HG03039 (cell line): ENCODE measurements around the gene UGT1A3.

ENCODE experiments used
- ATAC-seq: cut with Tn5 transposase; IDR thresholded peaks from one replicate; pipeline ENCODE4 v1.9.1; 2021; ENCODE audit warnings: mild to moderate bottlenecking, moderate library complexity; ENCODE audit not compliant: unreplicated experiment

UGT1A3 gene

DNA sequence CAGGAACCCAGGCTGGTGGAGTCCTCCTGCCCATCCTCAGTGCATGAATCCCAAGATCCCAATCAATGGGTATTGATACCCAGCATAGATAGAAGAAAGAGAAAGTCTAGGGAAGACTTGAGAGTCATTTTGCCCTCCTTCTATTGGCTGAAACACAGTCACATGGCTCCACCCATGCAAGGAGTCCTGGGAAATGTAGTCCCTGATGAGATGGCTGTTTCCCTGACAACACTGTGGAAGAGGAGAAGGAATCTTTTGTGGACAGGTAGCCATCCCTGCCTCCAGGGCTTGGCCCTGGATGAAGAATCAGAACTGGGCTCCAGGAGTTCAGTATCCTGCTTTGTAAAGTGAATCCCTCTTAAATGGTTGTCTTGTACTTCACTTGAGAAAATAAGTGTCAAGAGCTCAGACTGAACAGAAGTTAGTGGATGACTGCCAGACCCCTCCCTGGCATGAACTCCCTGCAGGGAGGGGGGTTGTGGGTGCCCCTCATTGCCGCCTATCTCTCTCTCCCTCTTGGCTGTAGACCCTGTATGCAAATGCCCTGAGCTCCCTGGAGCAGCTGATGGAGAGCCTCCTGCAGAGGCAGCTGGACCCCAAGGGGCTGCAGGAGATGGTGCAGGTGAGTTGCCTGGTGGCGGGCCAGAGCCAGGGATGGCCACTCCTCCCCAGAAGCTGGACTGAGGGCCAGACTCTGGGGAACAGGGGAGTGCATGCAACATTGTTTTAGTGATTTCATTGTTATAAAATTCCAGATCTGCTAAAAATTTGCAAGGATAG is 85.4 kb downstream of the UGT1A3 start:
- no peak for ATAC-seq

DNA sequence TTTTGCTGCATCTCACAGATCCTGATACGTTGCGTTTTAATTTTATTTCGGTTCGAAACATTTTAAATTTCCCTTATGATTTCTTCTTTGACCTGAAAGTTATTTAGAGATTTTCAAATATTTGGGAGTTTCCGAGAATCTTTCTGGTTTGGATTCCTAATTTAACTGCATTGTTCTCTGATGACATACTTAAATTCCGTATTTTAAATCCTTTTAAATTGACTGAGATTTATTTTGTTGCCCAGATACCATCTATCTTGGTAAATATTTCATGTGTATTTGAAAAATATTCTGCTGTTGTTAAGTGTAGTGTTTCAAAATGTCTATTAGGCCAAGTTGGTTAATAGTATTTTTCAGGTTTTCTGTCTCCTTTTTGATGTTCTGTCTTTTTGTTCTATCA is 87.0 kb downstream of the UGT1A3 start:
- ATAC-seq: no peak

DNA sequence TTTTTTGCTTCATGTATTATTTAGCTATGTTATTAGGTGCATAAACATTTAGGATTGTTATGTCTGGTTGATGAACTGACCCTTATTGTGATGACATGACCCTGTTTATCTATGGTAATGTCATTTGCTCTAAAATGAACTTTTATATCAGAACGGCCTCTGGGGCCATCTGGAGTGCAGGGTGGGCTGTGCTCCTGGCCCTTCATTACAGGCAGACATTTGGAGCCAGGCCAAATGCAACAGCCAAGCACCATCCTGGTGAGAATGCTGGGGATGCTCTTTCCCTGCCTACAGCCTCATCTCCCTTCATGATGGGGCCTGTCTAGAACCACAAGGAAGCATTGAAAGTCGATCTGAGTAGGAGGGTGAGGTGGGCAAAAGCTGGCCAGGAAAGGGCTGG is 87.5 kb downstream of the UGT1A3 start:
- no peak for ATAC-seq

DNA sequence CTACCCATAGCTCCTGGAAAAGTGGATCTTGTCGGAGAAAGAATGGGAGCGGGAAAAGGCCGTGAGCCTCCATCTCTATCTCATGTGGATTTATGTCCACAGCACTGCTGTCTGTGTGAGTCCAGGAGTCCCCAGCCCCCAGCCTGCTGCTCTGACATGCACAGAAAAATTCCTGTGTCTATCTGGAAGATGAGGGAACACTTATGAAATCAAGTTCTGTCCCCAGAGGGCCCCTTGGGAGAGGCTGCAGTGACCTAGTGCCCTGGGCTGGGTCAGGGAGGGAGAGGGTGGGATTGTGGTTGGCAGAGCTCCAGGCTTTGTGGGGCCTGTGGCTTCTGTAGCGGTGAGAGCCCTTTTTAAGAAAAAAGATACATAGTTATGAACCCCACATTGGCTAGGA is 87.9 kb downstream of the UGT1A3 start:
- no peak for ATAC-seq

DNA sequence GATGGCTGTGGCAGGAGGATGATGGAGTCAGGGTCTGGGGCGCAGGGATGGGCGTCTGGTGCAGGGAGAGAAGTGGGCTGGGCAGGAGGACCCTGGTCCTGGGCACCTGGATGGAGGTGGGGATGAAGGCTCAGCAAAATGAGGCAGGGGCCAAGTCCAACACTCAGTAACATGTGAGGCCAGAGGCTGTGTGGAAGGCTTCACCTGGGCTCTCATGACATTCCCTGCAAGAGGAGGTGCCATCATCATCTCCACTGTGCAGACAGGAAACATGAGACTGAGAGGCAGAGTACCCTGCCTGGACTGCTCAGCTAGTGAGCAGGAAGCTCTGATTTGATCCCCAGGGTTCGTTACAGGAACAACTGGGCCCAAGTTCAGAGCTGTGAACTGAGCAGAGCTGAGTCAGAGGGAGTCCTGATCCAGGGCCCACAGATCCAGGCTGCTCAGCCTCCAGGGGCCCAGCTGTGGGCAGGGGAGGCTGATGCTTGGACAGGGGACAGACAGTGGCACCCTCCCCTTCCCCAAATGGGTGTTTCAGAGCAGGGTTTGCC is 88.6 kb downstream of the UGT1A3 start:
- ATAC-seq: no peak

DNA sequence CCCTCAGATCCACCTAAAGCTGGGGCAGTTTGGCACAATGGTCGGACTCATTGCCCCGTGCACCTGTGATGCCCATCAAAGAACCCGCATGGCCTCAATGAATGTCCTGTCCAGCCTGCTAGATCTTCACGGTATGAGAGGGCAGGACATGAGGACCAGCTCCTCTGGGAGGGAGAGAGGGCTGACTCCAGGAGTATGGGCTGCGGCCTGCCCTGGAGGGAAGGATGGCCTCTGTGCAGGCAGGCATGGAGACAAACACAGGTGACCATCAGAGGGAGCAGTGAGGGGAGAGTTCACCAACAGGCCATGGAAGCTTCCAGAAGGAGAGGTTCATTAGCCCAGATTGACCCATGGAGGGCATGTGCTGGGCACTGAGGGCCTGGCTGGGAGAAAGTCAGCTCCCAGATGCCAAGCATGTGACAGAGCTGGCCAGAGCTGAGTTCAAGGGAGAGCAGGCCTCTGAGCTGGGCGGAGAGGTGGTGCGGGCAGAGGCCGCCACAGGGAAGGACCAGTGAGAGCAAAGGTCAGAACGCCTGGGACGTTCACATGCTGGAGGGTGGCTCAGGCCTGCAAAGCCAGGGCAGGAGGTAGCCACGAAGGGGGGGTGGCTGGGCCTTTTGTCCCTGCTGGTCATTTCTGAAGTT is 89.3 kb downstream of the UGT1A3 start:
- ATAC-seq: no peak

DNA sequence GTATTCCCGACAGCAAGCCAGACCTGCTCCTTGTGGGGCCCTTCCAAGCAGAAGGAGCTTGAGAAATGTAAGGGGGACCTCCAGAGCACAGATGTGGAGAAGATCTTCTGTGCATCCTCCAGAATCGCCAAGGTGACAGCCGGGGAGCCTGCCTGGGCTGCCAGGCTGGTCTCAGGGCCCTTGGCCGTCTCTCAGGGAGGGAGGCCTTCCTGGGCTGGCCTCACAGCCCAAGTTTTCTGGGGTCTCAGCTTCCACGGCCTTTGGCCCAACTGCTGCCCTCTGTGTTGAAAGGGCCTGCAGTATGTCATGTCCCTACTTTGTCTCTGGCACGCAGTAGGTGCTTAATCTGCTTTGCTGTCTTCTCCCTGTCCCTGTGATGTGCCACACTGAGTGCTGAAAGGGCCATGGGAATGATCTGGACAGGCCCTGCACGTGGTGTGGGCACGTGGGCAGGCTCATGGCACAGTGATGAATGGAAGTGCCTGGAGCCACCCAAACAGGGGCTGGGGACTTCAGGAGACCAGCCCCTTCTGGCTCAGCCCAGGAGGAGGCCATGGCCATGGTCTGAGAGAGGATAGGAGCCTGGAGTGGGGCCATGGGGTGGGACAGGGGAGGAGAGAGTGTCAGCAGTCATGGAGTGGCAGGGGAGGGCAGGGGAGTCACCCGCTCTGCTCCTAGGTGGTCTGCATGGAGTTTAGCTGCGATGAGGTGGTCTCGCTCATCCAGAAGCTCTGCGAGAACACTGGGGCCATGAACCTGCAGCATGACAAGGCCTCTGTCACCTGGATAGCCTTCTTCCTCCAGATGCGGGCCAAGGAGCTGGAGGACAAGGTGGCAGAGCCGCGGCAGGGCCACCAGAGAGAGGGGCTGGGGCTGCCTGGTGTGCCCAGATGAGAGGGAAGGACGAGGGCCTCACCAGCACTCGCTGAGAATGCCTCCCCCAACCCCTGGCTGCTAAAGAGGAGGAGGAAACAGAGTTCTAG is 90.1 kb downstream of the UGT1A3 start:
- no peak for ATAC-seq

DNA sequence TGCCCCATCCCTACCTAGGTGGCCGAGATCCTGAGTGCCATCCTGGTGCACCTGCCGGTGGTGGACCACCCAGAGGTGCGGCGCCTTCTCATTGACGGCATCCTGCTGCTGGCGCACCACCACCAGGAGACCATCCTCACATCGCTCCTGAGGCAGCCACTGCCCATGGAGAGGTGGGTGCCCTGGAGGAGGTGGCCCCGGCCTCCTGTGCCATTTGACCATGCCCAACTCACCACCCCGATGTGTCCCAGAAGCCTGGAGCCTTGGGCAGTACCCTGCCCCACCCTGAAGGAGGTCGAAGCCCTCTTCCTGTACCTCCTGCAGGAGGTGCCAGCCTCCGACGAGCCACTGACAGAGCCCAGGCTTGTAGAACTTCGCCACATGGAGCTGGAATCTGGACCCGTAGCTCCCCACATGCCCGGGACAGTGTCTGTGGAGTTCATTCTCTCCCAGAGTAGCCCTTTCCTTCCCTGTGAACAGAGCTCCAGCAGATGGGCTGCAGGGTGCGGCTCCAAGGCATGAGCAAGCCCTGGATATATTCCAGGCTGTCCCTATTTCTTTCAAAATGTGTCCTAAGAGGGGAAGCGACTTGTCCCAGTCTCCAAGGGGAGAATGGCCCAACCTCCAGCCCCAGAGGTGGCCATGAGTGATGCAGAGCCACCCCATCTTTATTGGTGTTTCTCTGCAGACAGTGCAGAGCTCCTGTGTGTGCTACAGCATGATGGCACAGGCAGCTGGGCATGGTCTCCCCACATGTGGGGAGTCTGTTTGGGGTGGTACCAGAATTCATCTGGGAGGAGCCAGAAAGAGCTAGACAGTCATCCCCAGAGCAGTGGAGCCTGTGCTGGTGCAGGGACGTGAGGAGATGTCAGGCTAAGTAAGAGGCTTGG is 91.3 kb downstream of the UGT1A3 start:
- no peak for ATAC-seq

DNA sequence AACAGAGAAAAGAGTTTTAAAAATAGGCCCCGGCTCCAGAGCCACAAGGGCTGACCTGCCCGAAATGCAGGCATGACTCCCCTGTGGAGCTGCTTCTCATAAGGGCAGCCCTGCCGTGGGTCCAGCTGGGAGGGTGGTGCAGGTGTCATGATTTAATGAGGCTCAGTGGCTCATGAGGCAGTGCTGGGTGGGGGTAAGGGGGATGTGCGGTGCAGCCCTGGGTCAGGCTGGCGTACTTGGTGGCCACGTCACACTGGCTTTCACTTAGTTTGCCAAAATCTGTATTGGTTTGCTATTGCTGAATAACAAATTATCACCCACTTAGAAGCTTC is 91.9 kb downstream of the UGT1A3 start:
- no peak for ATAC-seq

DNA sequence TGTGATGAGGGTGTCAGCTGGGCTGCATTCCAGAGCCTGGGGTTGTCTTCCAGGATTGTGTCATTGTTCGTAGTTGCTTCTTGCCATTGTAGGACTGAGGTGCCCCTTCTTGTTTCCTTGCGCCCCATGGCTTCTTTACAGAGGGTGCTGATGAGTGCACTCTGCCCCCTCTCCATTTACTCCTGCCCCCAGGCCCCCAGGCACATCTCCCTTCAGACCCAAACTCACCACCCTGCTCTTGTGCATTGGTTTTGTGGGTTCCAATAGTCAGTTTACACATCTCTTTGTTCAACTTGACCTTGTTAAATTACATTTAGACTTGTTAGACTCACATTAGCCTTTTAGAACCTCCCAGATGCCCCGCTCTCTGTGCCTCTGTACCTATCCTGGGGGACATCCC is 92.4 kb downstream of the UGT1A3 start:
- ATAC-seq: no peak

DNA sequence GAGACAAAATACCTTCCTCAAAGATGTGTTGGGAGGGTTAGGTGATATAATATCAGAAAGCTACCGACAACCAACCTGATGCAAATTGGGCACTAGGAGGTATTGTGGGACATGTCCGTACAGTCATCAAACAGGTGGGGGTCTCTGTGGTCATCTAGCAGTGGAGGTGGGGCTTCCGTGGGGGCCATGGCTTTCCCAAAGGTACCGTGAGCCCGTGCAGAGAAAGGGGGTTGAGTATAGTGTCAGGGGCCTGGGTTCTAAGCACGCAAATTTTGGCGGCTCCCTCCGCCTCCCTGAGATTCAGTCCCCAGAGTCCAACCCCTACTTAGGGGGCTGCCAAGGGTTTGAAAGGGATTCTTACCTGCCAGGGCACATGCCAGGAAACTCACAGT is 92.9 kb downstream of the UGT1A3 start:
- ATAC-seq: no peak

DNA sequence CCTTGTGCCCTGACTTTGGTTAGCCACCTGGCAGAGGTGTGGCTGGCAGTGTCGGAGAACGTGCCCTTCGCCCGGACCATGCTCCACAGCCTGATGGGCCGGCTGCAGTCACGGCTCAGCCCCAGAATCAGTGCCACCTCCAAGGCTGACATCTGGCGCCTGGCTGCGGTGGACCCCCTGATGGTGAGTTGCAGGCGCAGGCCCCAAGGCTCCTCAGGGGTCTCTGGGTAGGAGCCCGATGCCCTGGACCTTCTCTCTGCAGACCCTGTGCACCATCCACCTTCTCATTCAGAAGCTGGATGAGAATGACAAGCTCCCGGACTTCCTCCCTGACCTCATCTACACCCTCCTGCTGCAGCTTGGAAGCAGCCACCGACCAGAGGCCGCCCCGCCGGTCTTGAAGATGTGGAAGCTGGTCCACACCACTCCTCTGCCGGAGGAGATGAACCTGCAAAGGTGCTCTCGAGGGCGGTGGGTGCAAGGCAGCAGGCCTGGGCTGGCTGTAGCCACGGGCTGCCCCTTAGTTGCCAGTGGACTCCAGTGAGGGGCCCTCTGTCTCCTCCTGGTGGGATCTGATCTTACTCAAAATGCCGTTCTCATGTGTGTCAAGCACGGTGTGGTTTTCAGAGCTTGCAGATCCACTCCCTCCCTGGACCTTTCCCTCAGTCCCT is 93.4 kb downstream of the UGT1A3 start:
- no peak for ATAC-seq
